Astrocyte (in vitro differentiated cells and primary cell): ENCODE results near the gene TTYH2. TPM values are rescaled to one million over a fixed set of nuclear protein-coding genes. Genes with fewer than 3 reads are reported as not detected.

Experiments used
- DNase-seq: peaks from one replicate; pipeline ENCODE4 v3.0.0-alpha.2; 2010; ENCODE audit warnings: low read depth
- FAIRE-seq: peaks from 2 replicates; lab custom pipeline; 2011; peaks lifted over from hg19 to GRCh38; lab: Jason Lieb, UNC
- H2AFZ ChIP-seq: 2 replicates; pipeline ENCODE4 v1.6.0; 2012; ENCODE audit warnings: low read depth, low read length, inconsistent platforms
- H3K27ac ChIP-seq: 2 replicates; pipeline ENCODE4 v1.5.1; 2011; ENCODE audit warnings: low read depth, low read length, inconsistent platforms
- H3K27me3 ChIP-seq: 2 replicates; pipeline ENCODE4 v1.6.0; 2011; ENCODE audit warnings: low read length, inconsistent platforms; ENCODE audit not compliant: insufficient read depth
- H3K36me3 ChIP-seq: 2 replicates; pipeline ENCODE4 v1.5.1; 2011; ENCODE audit warnings: low read length, inconsistent platforms; ENCODE audit not compliant: insufficient read depth
- H3K4me1 ChIP-seq: 2 replicates; pipeline ENCODE4 v1.5.1; 2011; ENCODE audit warnings: low read length, inconsistent platforms; ENCODE audit not compliant: insufficient read depth
- H3K4me2 ChIP-seq: 2 replicates; pipeline ENCODE4 v1.6.0; 2012; ENCODE audit warnings: low read length, inconsistent platforms
- H3K4me3 ChIP-seq: 2 replicates; pipeline ENCODE4 v1.5.1; 2011; ENCODE audit warnings: low read depth, mild to moderate bottlenecking, low read length, inconsistent platforms; ENCODE audit not compliant: insufficient read depth
- H3K79me2 ChIP-seq: 2 replicates; pipeline ENCODE4 v1.6.0; 2012; ENCODE audit warnings: mild to moderate bottlenecking, low read length, inconsistent platforms; ENCODE audit not compliant: insufficient read depth
- H3K9ac ChIP-seq: 2 replicates; pipeline ENCODE4 v1.6.0; 2012; ENCODE audit warnings: mild to moderate bottlenecking, low read length, inconsistent platforms
- H3K9me3 ChIP-seq: 2 replicates; pipeline ENCODE4 v1.5.1; 2012; ENCODE audit warnings: low read depth, mild to moderate bottlenecking, low read length, inconsistent platforms; ENCODE audit not compliant: insufficient read depth
- H4K20me1 ChIP-seq: 2 replicates; pipeline ENCODE4 v1.6.0; 2012; ENCODE audit warnings: low read length, inconsistent platforms; ENCODE audit not compliant: insufficient read depth
- H3K27ac Mint-ChIP-seq: one replicate; pipeline ENCODE4 v1.8.0; 2021; ENCODE audit warnings: mild to moderate bottlenecking, mixed read lengths; ENCODE audit not compliant: unreplicated experiment
- H3K27me3 Mint-ChIP-seq: one replicate; pipeline ENCODE4 v1.8.0; 2021; ENCODE audit warnings: low read depth, mixed read lengths; ENCODE audit not compliant: unreplicated experiment
- H3K36me3 Mint-ChIP-seq: one replicate; pipeline ENCODE4 v1.8.0; 2021; ENCODE audit warnings: low read depth, mixed read lengths; ENCODE audit not compliant: unreplicated experiment
- H3K4me1 Mint-ChIP-seq: one replicate; pipeline ENCODE4 v1.8.0; 2021; ENCODE audit warnings: low read depth, mixed read lengths; ENCODE audit not compliant: unreplicated experiment
- H3K4me3 Mint-ChIP-seq: one replicate; pipeline ENCODE4 v1.8.0; 2021; ENCODE audit warnings: mild to moderate bottlenecking, moderate library complexity, mixed read lengths; ENCODE audit not compliant: unreplicated experiment
- H3K9me3 Mint-ChIP-seq: one replicate; pipeline ENCODE4 v1.8.0; 2021; ENCODE audit warnings: mild to moderate bottlenecking, mixed read lengths; ENCODE audit not compliant: unreplicated experiment
- EZH2 ChIP-seq: IDR thresholded peaks from 2 replicates; pipeline ENCODE4 v1.6.1; 2012; ENCODE audit warnings: mild to moderate bottlenecking, low read length, inconsistent platforms; ENCODE audit not compliant: insufficient read depth
- total RNA-seq: library from RNA; stranded (reverse); gene quantifications from 2 replicates; pipeline ENCODE4 v1.2.1, GENCODE V29; 2021
- TF ChIP-seq, protein P1 (sequence below): IDR thresholded peaks from 2 replicates; pipeline ENCODE4 v1.5.1; 2011; ENCODE audit warnings: low read depth, mild to moderate bottlenecking, inconsistent platforms, low read length, moderate library complexity; ENCODE audit not compliant: insufficient read depth

Gene TTYH2
- total RNA-seq, 1 donor from 2014 or later, result 8.0 TPM

DNA sequence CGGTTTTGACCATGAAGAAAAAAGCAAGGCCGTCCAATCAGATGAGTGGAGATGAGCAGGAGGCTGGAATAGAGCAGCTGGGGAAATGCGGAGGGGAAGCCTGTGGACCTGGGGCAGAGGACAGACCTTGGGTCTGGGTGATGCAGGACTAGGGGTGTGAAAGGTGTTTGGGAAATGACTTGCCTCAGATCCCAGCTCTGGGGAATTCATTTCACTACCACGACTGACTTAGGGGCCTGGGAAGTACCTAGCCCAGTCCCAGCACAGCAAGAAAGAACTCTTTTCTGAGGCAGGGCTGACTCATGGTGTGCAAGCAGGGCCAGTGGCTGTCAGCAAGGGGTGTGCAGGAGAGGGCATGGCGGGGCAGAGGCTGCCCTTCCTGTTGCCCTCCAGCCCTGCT, 75.4 kb downstream of the TTYH2 start:
- FAIRE-seq, result no peak
- Histone ChIP-seq H3K27me3 (peaks cover 2% of the 10 kb centered on the region), H3K79me2 (no peaks in the 10 kb centered on the region), H3K4me1 (no peaks in the 10 kb centered on the region), H3K27ac (no peak overlapping the region), H4K20me1 (no peaks in the 10 kb centered on the region), H3K9ac (no peak overlapping the region), H3K4me2 (no peak overlapping the region), H3K4me3 (no peak overlapping the region), H2AFZ (no peak overlapping the region), H3K9me3 (no peaks in the 10 kb centered on the region), H3K36me3 (no peaks in the 10 kb centered on the region)
- DNase-seq, result no peak
- Mint-ChIP-seq H3K27me3 (peaks cover 10% of the 10 kb centered on the region), H3K36me3 (no peaks in the 10 kb centered on the region), H3K4me1 (peaks cover 5% of the 10 kb centered on the region), H3K4me3 (no peak overlapping the region), H3K27ac (no peak overlapping the region), H3K9me3 (no peaks in the 10 kb centered on the region)
- TF ChIP-seq, protein P1, sequence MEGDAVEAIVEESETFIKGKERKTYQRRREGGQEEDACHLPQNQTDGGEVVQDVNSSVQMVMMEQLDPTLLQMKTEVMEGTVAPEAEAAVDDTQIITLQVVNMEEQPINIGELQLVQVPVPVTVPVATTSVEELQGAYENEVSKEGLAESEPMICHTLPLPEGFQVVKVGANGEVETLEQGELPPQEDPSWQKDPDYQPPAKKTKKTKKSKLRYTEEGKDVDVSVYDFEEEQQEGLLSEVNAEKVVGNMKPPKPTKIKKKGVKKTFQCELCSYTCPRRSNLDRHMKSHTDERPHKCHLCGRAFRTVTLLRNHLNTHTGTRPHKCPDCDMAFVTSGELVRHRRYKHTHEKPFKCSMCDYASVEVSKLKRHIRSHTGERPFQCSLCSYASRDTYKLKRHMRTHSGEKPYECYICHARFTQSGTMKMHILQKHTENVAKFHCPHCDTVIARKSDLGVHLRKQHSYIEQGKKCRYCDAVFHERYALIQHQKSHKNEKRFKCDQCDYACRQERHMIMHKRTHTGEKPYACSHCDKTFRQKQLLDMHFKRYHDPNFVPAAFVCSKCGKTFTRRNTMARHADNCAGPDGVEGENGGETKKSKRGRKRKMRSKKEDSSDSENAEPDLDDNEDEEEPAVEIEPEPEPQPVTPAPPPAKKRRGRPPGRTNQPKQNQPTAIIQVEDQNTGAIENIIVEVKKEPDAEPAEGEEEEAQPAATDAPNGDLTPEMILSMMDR, result no peak
- no peak for TF ChIP-seq EZH2

DNA sequence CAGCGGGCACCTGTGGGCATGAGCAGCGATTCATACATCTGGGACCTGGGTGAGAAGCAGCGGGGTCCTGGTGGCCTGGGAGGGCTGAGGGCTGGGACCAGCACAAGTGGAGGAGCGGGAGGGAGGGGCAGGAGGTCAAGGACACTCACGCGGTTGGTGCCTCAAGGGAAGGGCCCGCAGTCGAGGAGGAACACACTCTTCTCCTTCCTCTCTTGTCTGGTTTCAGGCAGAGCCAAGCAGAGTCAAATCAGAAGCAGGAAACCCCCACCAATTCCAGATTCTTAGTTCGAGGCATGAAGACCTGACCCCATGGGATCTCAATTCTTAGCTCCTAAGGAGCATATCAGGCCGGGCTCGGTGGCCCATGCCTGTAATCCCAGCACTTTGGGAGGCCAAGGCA, 76.3 kb downstream of the TTYH2 start:
- Mint-ChIP-seq H3K27ac (no peak overlapping the region), H3K36me3 (no peaks in the 10 kb centered on the region), H3K9me3 (no peaks in the 10 kb centered on the region), H3K27me3 (peaks cover 8% of the 10 kb centered on the region), H3K4me1 (peaks cover 5% of the 10 kb centered on the region), H3K4me3 (no peak overlapping the region)
- peaks cover 2% of the 10 kb centered on the region for H3K27me3 ChIP-seq
- no peaks in the 10 kb centered on the region for H3K9me3 ChIP-seq
- no peak overlapping the region for H3K27ac ChIP-seq
- H2AFZ ChIP-seq, result no peak overlapping the region
- no peak overlapping the region for H3K9ac ChIP-seq
- H3K4me2 ChIP-seq, result no peak overlapping the region
- no peaks in the 10 kb centered on the region for H3K36me3 ChIP-seq
- no peaks in the 10 kb centered on the region for H4K20me1 ChIP-seq
- no peaks in the 10 kb centered on the region for H3K79me2 ChIP-seq
- H3K4me1 ChIP-seq, result no peaks in the 10 kb centered on the region
- no peak for FAIRE-seq
- TF ChIP-seq, protein P1, result no peak
- TF ChIP-seq EZH2, result no peak
- no peak for DNase-seq
- no peak overlapping the region for H3K4me3 ChIP-seq

- no peak overlapping the region for H3K4me3 ChIP-seq
- H3K27me3 Mint-ChIP-seq, result peaks cover 2% of the 10 kb centered on the region
- no peak overlapping the region for H2AFZ ChIP-seq
- H3K36me3 Mint-ChIP-seq, result no peaks in the 10 kb centered on the region
- no peaks in the 10 kb centered on the region for H3K36me3 ChIP-seq
- H3K4me1 ChIP-seq, result no peaks in the 10 kb centered on the region
- TF ChIP-seq EZH2, result no peak
- TF ChIP-seq, protein P1, result no peak
- no peaks in the 10 kb centered on the region for H3K9me3 Mint-ChIP-seq
- no peak overlapping the region for H3K9ac ChIP-seq
- no peak overlapping the region for H3K4me3 Mint-ChIP-seq
- H3K4me1 Mint-ChIP-seq, result peaks cover 5% of the 10 kb centered on the region
- DNase-seq (no peak), FAIRE-seq (no peak)
- no peak overlapping the region for H3K27ac Mint-ChIP-seq
- no peaks in the 10 kb centered on the region for H4K20me1 ChIP-seq
- H3K9me3 ChIP-seq, result no peaks in the 10 kb centered on the region
- H3K4me2 ChIP-seq, result no peak overlapping the region
- H3K27ac ChIP-seq, result no peak overlapping the region
- H3K79me2 ChIP-seq, result no peaks in the 10 kb centered on the region
- H3K27me3 ChIP-seq, result peaks cover 2% of the 10 kb centered on the region
These were observed 77.0 kb downstream of the TTYH2 start for GRCh38 chr17:74290340-74290739.
